Neuron (in vitro differentiated cells): ENCODE measurements around the gene CD68.

ENCODE experiments used
- H2AFZ ChIP-seq: one replicate; pipeline ENCODE4 v1.6.1; 2013; ENCODE audit warnings: low read depth, mild to moderate bottlenecking, inconsistent platforms, low read length, moderate library complexity
- H3K27me3 ChIP-seq: one replicate; pipeline ENCODE4 v1.6.1; 2013; ENCODE audit warnings: low read length; ENCODE audit not compliant: insufficient read depth
- H3K36me3 ChIP-seq: one replicate; pipeline ENCODE4 v1.6.1; 2013; ENCODE audit warnings: low read length; ENCODE audit not compliant: insufficient read depth
- H3K4me1 ChIP-seq: one replicate; pipeline ENCODE4 v1.6.1; 2013; ENCODE audit warnings: low read length; ENCODE audit not compliant: insufficient read depth
- H3K4me3 ChIP-seq: 2 replicates; pipeline ENCODE4 v1.5.1; 2013; ENCODE audit warnings: mild to moderate bottlenecking, low read length, moderate library complexity
- H3K9me3 ChIP-seq: one replicate; pipeline ENCODE4 v1.6.1; 2013; ENCODE audit warnings: low read length

CD68 gene

DNA sequence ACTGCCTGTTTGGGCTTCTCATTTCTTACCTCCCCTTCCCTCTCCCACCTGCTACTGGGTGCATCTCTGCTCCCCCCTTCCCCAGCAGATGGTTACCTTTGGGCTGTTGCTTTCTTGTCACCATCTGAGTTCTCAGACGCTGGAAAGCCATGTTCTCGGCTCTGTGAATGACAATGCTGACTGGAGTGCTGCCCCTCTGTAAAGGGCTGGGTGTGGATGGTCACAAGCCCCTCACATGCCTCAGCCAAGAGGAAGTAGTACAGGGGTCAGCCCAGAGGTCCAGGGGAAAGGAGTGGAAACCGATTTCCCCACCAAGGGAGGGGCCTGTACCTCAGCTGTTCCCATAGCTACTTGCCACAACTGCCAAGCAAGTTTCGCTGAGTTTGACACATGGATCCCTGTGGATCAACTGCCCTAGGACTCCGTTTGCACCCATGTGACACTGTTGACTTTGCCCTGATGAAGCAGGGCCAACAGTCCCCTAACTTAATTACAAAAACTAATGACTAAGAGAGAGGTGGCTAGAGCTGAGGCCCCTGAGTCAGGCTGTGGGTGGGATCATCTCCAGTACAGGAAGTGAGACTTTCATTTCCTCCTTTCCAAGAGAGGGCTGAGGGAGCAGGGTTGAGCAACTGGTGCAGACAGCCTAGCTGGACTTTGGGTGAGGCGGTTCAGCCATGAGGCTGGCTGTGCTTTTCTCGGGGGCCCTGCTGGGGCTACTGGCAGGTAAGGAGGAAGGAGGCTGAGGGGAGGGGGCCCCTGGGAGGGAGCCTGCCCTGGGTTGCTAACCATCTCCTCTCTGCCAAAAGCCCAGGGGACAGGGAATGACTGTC lies at the start of gene CD68:
Gene CD68, plus strand, starts transcription at position 638 of the 833 bp plus-strand sequence. Its CDS starts 40 bp downstream, at position 678.
- H3K9me3 ChIP-seq: no peaks in the 10 kb centered on the region
- H3K4me1 ChIP-seq: peaks cover 19% of the 10 kb centered on the region
- no peaks in the 10 kb centered on the region for H3K27me3 ChIP-seq
- peaks cover 68% of the 10 kb centered on the region for H3K36me3 ChIP-seq
- no peak within 1 kb of the TSS for H3K4me3 ChIP-seq
- H2AFZ ChIP-seq: no peak within 1 kb of the TSS

DNA sequence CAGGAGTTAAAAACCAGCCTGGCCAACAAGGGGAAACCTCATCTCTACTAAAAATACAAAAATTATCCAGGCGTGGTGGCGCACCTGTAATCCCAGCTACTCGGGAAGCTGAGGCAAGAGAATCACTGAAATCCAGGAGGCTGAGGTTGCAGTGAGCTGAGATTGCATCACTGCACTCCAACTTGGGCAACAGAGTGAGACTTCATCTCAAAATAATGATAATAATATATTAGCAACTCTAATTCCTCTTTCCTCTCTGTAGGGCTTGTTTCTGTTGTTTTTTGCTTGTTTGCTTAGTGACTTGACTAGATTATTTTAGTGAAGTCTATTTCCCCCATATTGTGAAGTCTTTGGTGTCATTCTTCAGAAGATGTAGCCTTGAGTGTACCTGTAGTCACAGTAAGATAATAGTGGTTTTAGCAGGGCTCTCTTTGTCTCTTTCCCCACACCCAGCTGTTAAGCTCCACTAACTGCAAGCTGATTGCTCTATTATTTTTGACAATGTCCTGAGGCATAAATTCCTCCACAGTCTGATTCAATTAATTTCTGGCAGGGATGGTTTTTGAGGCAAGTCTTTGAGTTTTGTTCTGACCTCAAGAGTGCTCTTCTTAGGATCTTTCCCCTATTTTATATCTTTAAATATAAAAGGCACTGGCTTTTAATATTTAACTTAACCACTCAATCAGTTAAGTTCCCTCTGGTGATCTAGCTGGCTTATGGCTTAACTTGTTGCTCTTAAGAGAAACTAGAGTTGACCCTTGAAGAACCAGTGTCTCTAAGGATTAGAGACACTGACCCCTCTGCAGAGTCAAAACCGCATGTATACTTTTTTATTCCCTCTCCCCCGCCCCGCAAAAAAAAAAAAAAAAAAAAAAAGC lies 49.2 kb upstream of the CD68 start:
- Histone ChIP-seq H3K27me3 (no peaks in the 10 kb centered on the region), H3K4me1 (no peaks in the 10 kb centered on the region), H2AFZ (no peak overlapping the region), H3K9me3 (no peaks in the 10 kb centered on the region), H3K4me3 (no peak overlapping the region), H3K36me3 (no peaks in the 10 kb centered on the region)

- no peaks in the 10 kb centered on the region for H3K4me1 ChIP-seq
- no peaks in the 10 kb centered on the region for H3K36me3 ChIP-seq
- H3K4me3 ChIP-seq: no peak overlapping the region
- peaks cover 7% of the 10 kb centered on the region for H3K9me3 ChIP-seq
- no peak overlapping the region for H2AFZ ChIP-seq
- H3K27me3 ChIP-seq: peaks cover 2% of the 10 kb centered on the region
Measured at GRCh38 chr17:7538050-7538449, 41.4 kb upstream of the CD68 start.

DNA sequence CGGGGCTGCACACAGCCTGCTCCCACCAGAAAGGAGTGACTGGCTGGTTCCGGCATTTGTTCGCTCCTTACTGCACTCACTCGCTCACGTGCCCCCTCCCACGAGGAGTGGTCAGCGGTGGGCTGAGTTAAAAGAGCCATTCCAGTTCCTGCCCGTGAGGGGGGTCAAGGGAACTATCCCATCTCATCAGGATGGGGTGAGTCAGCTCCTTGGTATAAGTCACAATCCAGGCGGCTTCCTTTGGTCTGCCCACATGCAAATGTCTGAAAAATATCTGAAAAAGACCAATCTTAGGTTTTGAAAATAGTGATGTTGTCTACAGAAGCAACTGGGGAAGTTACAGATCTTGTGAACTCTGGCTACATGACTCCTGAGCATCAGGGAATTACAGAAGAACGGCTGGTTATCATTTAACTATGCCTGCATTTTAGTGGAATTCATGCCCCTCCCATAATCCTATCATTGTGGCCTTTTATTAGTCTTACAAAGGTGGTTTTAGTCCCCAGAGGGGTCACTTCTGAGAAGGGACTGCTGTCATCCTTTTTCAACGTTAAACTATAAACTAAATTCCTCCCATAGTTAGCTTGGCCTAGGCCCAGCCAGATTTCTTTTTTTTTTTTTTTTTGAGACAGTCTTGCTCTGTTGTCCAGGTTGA lies 40.4 kb upstream of the CD68 start:
- H3K4me1 ChIP-seq: no peaks in the 10 kb centered on the region

GRCh38 chr17:7541074-7541621 lies 38.3 kb upstream of the CD68 start:
- Histone ChIP-seq H2AFZ (no peak overlapping the region), H3K4me3 (no peak overlapping the region), H3K4me1 (no peaks in the 10 kb centered on the region), H3K36me3 (no peaks in the 10 kb centered on the region), H3K9me3 (peaks cover 7% of the 10 kb centered on the region), H3K27me3 (peaks cover 6% of the 10 kb centered on the region)

More for the DNA sequence above, 40.4 kb upstream of the CD68 start:
- no peaks in the 10 kb centered on the region for H3K36me3 ChIP-seq
- H3K27me3 ChIP-seq: peaks cover 6% of the 10 kb centered on the region
- no peak overlapping the region for H3K4me3 ChIP-seq
- H2AFZ ChIP-seq: no peak overlapping the region
- H3K9me3 ChIP-seq: peaks cover 7% of the 10 kb centered on the region

DNA sequence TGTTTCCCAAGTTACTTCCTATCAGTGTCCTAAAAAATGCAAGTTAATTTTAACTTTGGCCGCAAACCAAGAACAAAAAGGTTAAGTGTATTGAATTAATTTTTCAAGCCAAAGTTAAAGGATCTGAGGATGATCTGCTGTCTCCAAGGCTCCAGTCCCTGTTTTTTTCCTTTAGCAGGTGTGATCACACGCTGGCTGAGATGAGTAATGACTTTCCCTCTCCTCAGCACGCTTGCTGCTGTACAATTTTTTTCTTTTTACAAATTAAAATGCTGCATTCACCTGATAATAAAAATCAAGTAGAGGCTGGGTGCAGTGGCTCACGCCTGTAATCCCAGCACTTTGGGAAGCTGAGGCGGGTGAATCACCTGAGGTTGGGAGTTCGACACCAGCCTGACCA lies 34.5 kb upstream of the CD68 start:
- no peaks in the 10 kb centered on the region for H3K9me3 ChIP-seq
- H3K4me1 ChIP-seq: peaks cover 4% of the 10 kb centered on the region
- no peak overlapping the region for H2AFZ ChIP-seq
- H3K27me3 ChIP-seq: peaks cover 22% of the 10 kb centered on the region
- H3K4me3 ChIP-seq: no peak overlapping the region
- H3K36me3 ChIP-seq: no peaks in the 10 kb centered on the region

DNA sequence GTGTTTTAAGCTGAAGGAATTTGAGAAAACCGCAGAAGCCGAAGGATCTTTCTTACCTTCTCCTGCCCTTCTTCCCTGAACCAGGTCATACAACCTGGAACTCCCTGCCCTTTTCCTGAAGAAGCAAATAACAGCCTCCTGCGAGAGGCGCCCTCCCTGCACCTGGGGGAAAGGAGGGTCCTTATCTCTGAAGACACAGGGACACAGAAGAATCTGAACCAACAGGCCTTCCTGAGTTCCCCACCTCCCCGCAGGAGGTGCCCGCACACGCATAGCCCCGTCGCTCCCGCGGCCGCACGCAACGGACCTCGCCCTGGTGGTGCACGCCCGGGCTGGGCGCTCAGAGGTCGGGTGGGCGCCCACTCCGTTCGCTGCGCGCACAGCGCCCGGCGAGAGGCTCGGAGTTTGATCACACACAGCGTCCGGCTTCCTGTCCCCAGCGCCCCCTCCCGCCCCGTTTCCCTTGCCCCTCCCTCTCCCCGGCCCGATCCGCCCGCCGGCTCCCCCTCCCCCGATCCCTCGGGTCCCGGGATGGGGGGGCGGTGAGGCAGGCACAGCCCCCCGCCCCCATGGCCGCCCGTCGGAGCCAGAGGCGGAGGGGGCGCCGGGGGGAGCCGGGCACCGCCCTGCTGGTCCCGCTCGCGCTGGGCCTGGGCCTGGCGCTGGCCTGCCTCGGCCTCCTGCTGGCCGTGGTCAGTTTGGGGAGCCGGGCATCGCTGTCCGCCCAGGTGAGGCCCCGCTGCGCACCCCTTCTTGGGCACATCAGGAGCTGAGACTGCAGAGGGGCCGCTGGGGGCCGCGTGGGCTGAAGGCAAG lies 30.6 kb upstream of the CD68 start, which contains the start of gene TNFSF12:
Gene TNFSF12, plus strand, starts transcription at position 474 of the 816 bp plus-strand sequence. Its CDS starts 96 bp downstream, at position 570.
- H3K4me3 ChIP-seq: peak within 1 kb of the TSS; percentile 32
- no peaks in the 10 kb centered on the region for H3K9me3 ChIP-seq

GRCh38 chr17:7549401-7550055 lies 29.9 kb upstream of the CD68 start:
- Histone ChIP-seq H2AFZ (no peak overlapping the region), H3K36me3 (no peaks in the 10 kb centered on the region), H3K4me1 (peaks cover 4% of the 10 kb centered on the region), H3K9me3 (no peaks in the 10 kb centered on the region), H3K4me3 (no peak overlapping the region), H3K27me3 (peaks cover 24% of the 10 kb centered on the region)

More for the DNA sequence above, 30.6 kb upstream of the CD68 start, which contains the start of gene TNFSF12:
- peaks cover 24% of the 10 kb centered on the region for H3K27me3 ChIP-seq
- peaks cover 4% of the 10 kb centered on the region for H3K4me1 ChIP-seq
- no peaks in the 10 kb centered on the region for H3K36me3 ChIP-seq
- H2AFZ ChIP-seq: peak within 1 kb of the TSS; percentile 66

GRCh38 chr17:7550344-7550743 lies 29.1 kb upstream of the CD68 start:
- Histone ChIP-seq H3K36me3 (no peaks in the 10 kb centered on the region), H3K27me3 (peaks cover 24% of the 10 kb centered on the region), H3K4me3 (no peak overlapping the region), H2AFZ (no peak overlapping the region), H3K4me1 (peaks cover 4% of the 10 kb centered on the region), H3K9me3 (no peaks in the 10 kb centered on the region)

- Histone ChIP-seq H3K4me3 (no peak overlapping the region), H3K36me3 (no peaks in the 10 kb centered on the region), H3K27me3 (peaks cover 24% of the 10 kb centered on the region), H3K4me1 (peaks cover 4% of the 10 kb centered on the region), H2AFZ (no peak overlapping the region), H3K9me3 (no peaks in the 10 kb centered on the region)
Measured at GRCh38 chr17:7551396-7551795, 28.0 kb upstream of the CD68 start.

- Histone ChIP-seq H2AFZ (no peak overlapping the region), H3K36me3 (no peaks in the 10 kb centered on the region), H3K27me3 (peaks cover 24% of the 10 kb centered on the region), H3K4me1 (peaks cover 4% of the 10 kb centered on the region), H3K9me3 (no peaks in the 10 kb centered on the region), H3K4me3 (no peak overlapping the region)
Measured at GRCh38 chr17:7552621-7553051, 26.8 kb upstream of the CD68 start.
